ENCODE measurements around the gene UPK2.

The UPK2 gene

DNA sequence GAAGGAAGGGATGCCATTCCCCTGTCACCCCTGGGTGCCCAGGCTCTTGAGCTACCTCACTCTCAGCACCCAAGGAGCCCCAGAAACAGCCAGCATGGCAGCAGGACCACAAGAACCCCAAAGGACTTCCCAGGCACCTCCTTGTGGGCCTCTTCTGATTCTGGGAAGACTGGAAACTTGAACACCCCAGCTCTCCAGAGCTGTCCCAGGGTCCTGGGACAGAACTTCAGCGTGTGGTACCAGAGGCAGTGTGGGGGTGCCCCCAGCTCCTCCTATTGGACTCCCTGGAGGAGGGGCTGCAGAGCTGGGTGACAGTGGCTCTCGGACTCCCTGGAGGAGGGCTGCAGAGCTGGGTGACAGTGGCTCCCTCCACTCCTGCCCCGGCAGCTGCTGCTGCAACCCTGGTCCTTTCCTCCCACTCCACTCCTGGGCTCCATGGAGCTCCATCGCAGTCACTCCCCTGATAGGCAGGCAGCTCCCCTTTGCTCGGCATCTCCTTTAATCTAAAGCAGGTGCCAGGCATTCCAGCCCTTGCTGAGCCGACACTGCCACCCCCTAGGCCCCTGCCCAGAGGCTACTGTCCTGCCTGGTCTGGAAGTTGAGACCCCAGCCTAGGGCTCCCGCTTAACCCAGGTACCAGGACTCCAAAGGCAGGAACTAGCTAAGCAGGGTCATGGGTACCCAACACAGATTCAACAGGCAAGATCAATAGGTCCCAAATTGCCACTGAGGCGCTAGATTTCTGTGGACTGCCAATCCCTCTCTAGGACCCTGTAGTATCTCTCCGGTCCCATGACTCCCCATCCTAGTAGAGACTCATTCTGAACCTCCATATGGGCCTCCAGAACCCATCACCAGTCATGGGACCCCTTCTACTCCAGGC, 33.1 kb upstream of the UPK2 start:
- Histone ChIP-seq H3K4me1 (ENCODE audit: insufficient read depth, poor library complexity, severe bottlenecking) (peaks cover 34% of the 10 kb centered on the region), H3K27ac (ENCODE audit: poor library complexity, severe bottlenecking) (peak overlapping the region; percentile 100), H3K4me3 (ENCODE audit: severe bottlenecking) (peak overlapping the region; percentile 82), H3K27me3 (ENCODE audit: insufficient read depth, poor library complexity, severe bottlenecking) (no peaks in the 10 kb centered on the region), H3K36me3 (ENCODE audit: low read depth) (peaks cover 31% of the 10 kb centered on the region), H3K9me3 (ENCODE audit: severe bottlenecking) (no peaks in the 10 kb centered on the region)
- ATAC-seq (ENCODE audit: low read depth) (no peak), DNase-seq (ENCODE audit: low spot score) (no peak)
- TF ChIP-seq, protein P1, sequence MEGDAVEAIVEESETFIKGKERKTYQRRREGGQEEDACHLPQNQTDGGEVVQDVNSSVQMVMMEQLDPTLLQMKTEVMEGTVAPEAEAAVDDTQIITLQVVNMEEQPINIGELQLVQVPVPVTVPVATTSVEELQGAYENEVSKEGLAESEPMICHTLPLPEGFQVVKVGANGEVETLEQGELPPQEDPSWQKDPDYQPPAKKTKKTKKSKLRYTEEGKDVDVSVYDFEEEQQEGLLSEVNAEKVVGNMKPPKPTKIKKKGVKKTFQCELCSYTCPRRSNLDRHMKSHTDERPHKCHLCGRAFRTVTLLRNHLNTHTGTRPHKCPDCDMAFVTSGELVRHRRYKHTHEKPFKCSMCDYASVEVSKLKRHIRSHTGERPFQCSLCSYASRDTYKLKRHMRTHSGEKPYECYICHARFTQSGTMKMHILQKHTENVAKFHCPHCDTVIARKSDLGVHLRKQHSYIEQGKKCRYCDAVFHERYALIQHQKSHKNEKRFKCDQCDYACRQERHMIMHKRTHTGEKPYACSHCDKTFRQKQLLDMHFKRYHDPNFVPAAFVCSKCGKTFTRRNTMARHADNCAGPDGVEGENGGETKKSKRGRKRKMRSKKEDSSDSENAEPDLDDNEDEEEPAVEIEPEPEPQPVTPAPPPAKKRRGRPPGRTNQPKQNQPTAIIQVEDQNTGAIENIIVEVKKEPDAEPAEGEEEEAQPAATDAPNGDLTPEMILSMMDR (IDR thresholded peaks at IDR 0.05; ENCODE audit: poor library complexity, severe bottlenecking) = no peak

DNA sequence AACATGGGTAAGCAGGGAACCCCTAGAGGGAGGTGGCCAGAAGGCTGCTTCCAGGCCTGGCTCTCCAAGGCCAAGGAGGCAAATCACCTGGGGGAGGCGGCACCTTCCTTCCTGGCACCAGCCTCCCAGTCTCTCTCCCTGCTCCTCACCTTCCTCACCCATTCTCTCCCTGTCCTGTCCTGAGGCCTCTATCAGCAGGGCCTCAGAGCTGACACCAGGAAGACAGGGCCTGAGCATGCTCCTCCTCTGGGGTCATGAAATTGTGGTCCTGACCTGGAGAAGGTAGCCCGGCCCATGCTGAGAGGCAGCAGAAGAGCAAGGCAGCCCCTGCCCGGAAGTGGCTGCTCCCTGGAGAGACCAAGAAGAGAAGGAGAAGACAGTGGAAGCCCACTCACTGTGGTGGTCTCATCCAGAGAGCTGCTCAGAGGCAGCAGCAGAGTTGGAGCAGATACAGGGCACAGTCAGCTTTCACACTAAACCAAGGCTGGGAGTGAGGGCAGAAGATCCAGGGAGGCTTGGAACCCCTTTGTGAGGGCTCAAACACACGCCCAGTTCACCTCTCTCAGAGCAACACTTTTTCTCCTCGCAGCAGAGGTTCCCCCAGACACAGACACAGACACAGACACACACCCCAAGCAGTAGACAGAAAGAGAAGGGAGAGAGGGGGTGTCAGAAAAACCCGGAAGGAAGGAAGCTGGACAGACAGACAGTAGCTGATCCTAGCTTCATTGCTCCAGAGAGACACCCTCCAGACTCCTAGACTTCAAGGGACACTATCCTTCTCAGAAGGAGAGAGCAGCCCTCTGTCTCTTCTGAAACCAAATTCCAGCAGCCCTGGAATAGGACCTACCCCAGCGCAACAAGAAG, 32.1 kb upstream of the UPK2 start:
- Histone ChIP-seq H3K9me3 (ENCODE audit: severe bottlenecking) (no peaks in the 10 kb centered on the region), H3K4me3 (ENCODE audit: severe bottlenecking) (peak overlapping the region; percentile 82), H3K4me1 (ENCODE audit: insufficient read depth, poor library complexity, severe bottlenecking) (peaks cover 26% of the 10 kb centered on the region), H3K36me3 (ENCODE audit: low read depth) (peaks cover 29% of the 10 kb centered on the region), H3K27me3 (ENCODE audit: insufficient read depth, poor library complexity, severe bottlenecking) (no peaks in the 10 kb centered on the region), H3K27ac (ENCODE audit: poor library complexity, severe bottlenecking) (peak overlapping the region; percentile 100)
- ATAC-seq (ENCODE audit: low read depth) (no peak), DNase-seq (ENCODE audit: low spot score) (no peak)
- TF ChIP-seq, protein P1 (IDR thresholded peaks at IDR 0.05; ENCODE audit: poor library complexity, severe bottlenecking) = no peak

DNA sequence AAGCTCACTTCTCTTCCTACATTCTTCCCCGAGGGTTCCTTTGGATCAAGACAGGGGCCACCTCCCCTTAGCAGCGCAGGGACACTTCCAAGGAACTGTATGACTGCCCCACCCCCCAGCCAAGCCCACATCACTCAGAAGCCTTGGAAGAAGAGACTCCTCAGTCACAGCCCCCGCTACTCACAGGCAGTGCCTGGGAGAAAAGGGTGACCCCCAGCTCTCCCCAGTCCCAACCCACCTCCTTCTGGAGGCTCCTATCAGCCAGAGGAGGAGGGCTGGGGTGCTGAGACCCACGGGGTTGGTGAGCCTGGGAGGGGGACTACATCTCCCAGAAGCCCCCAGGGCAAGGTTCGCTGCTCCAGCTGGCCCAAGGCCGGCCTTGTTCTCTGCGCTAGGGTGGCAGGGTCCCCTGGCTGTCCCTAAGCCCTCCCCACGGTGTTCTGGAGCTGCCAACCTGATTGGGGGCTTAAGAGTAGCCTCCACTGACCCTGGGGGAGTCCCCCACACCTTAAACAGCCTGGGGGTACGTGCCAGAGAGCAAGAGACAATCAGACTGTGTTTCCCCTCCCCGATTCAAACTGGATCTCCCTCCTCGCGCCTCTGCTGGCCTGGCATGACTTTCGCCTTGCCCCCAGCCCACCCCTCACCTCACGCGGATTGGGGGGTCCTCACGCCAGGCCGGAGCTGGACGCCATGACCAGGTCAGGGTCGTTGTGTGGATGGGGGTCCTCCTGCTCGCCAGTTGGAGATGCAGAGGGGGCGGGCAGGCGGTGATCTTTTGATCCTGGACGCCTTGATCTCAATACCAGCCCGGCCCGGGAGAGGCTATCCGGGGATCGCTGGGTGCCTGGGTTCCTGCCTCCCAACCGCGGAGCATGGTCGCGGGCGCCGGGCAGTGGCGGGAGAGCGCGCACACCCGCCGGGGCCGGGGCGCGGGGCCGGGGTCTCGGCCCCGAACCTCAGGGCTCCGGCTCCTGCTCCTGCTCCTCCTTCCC, 31.2 kb upstream of the UPK2 start:
- ATAC-seq (ENCODE audit: low read depth) (no peak), DNase-seq (ENCODE audit: low spot score) (no peak)
- Histone ChIP-seq H3K4me3 (ENCODE audit: severe bottlenecking) (peak overlapping the region; percentile 82), H3K36me3 (ENCODE audit: low read depth) (peaks cover 29% of the 10 kb centered on the region), H3K4me1 (ENCODE audit: insufficient read depth, poor library complexity, severe bottlenecking) (peaks cover 19% of the 10 kb centered on the region), H3K9me3 (ENCODE audit: severe bottlenecking) (no peaks in the 10 kb centered on the region), H3K27me3 (ENCODE audit: insufficient read depth, poor library complexity, severe bottlenecking) (no peaks in the 10 kb centered on the region), H3K27ac (ENCODE audit: poor library complexity, severe bottlenecking) (peak overlapping the region; percentile 100)
- TF ChIP-seq, protein P1 (IDR thresholded peaks at IDR 0.05; ENCODE audit: poor library complexity, severe bottlenecking) = no peak

DNA sequence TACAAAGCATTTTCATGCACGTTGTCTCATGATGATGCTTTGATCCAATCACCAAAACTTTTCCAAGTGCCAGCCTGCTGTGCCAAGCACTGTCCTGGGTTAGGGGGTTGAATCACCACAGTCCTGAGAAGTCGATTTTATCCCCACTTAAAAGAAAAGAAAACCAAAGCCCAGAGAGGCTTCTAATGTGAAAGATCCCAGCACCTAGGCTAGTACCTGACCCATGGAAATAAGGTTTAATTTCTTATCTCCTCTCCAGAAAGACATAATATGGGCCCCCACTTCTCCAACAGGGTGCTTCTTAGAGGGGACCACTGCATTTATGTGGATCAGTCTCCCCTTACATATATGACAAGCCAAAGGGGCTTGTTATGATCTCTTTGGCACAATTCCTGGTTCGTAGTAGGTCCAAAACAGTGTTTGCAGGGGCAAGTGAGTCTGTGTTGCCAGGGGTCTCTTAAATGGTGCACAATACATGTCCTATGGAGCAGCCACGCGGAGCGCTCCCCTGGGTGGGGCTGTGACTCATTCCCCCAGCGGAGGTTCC, 28.5 kb upstream of the UPK2 start:
- Histone ChIP-seq H3K4me1 (ENCODE audit: insufficient read depth, poor library complexity, severe bottlenecking) (peaks cover 8% of the 10 kb centered on the region), H3K27me3 (ENCODE audit: insufficient read depth, poor library complexity, severe bottlenecking) (no peaks in the 10 kb centered on the region), H3K4me3 (ENCODE audit: severe bottlenecking) (peak overlapping the region; percentile 79), H3K27ac (ENCODE audit: poor library complexity, severe bottlenecking) (peak overlapping the region; percentile 100), H3K36me3 (ENCODE audit: low read depth) (peaks cover 20% of the 10 kb centered on the region), H3K9me3 (ENCODE audit: severe bottlenecking) (no peaks in the 10 kb centered on the region)
- ATAC-seq (ENCODE audit: low read depth) (no peak), DNase-seq (ENCODE audit: low spot score) (no peak)
- TF ChIP-seq, protein P1 (IDR thresholded peaks at IDR 0.05; ENCODE audit: poor library complexity, severe bottlenecking) = no peak

Data from RWPE2 (cell line).